Ishikawa (cell line): ENCODE results near the gene BZW2.

ENCODE experiments used
- CEBPB ChIP-seq: IDR thresholded peaks from 2 replicates; pipeline ENCODE4 v1.6.1; 2012
- CREB1 ChIP-seq: IDR thresholded peaks from 2 replicates; pipeline ENCODE4 v1.6.1; 2012; ENCODE audit warnings: low read depth
- EGR1 ChIP-seq: IDR thresholded peaks from 2 replicates; pipeline ENCODE4 v1.6.1; 2012
- EP300 ChIP-seq: IDR thresholded peaks from 2 replicates; pipeline ENCODE4 v1.6.1; 2012; ENCODE audit warnings: borderline replicate concordance
- FOXM1 ChIP-seq: IDR thresholded peaks from 2 replicates; pipeline ENCODE4 v1.6.1; 2012; ENCODE audit warnings: low read depth, borderline replicate concordance
- NFIC ChIP-seq: IDR thresholded peaks from 2 replicates; pipeline ENCODE4 v1.6.1; 2012
- RAD21 ChIP-seq: IDR thresholded peaks from 2 replicates; pipeline ENCODE4 v1.6.1; 2012; ENCODE audit warnings: low read depth
- REST ChIP-seq: IDR thresholded peaks from 2 replicates; pipeline ENCODE4 v1.6.1; 2012; ENCODE audit warnings: low read depth, mild to moderate bottlenecking
- TAF1 ChIP-seq: IDR thresholded peaks from 2 replicates; pipeline ENCODE4 v1.6.1; 2012; ENCODE audit warnings: low read depth, mild to moderate bottlenecking
- TCF12 ChIP-seq: IDR thresholded peaks from 2 replicates; pipeline ENCODE4 v1.6.1; 2012; ENCODE audit warnings: low read depth
- TEAD4 ChIP-seq: IDR thresholded peaks from 2 replicates; pipeline ENCODE4 v1.6.1; 2012
- USF1 ChIP-seq: IDR thresholded peaks from 2 replicates; pipeline ENCODE4 v1.6.1; 2012
- YY1 ChIP-seq: IDR thresholded peaks from 2 replicates; pipeline ENCODE4 v1.6.1; 2012; ENCODE audit warnings: low read depth
- ZBTB7A ChIP-seq: IDR thresholded peaks from 2 replicates; pipeline ENCODE4 v1.6.1; 2012; ENCODE audit warnings: low read depth

The BZW2 gene

GRCh38 chr7:16718111-16718656, 72.2 kb downstream of the BZW2 start:
- no peak for TF ChIP-seq CREB1
- no peak for TF ChIP-seq TAF1
- TF ChIP-seq YY1: no peak
- TF ChIP-seq REST: no peak
- no peak for TF ChIP-seq EP300
- no peak for TF ChIP-seq CEBPB
- TF ChIP-seq TEAD4: no peak

- TF ChIP-seq USF1: no peak
- no peak for TF ChIP-seq TCF12
- TF ChIP-seq CREB1: no peak
- no peak for TF ChIP-seq RAD21
- no peak for TF ChIP-seq NFIC
- no peak for TF ChIP-seq EGR1
- TF ChIP-seq EP300: no peak
- TF ChIP-seq FOXM1: no peak
- TF ChIP-seq REST: no peak
- TF ChIP-seq TEAD4: no peak
Observed at GRCh38 chr7:16719699-16720098, 73.7 kb downstream of the BZW2 start.

GRCh38 chr7:16721541-16721940, 75.6 kb downstream of the BZW2 start:
- TF ChIP-seq YY1: no peak
- no peak for TF ChIP-seq USF1
- no peak for TF ChIP-seq TCF12
- TF ChIP-seq NFIC: no peak

GRCh38 chr7:16724344-16724743, 78.4 kb downstream of the BZW2 start:
- no peak for TF ChIP-seq TAF1
- no peak for TF ChIP-seq EGR1
- TF ChIP-seq REST: no peak
- TF ChIP-seq TCF12: no peak
- TF ChIP-seq ZBTB7A: no peak
- TF ChIP-seq CREB1: no peak
- no peak for TF ChIP-seq RAD21
- no peak for TF ChIP-seq EP300
- TF ChIP-seq FOXM1: no peak
- TF ChIP-seq YY1: no peak

GRCh38 chr7:16726189-16726588, 80.2 kb downstream of the BZW2 start:
- no peak for TF ChIP-seq FOXM1
- TF ChIP-seq CREB1: no peak
- no peak for TF ChIP-seq RAD21
- TF ChIP-seq TCF12: no peak
- no peak for TF ChIP-seq EP300
- no peak for TF ChIP-seq YY1
- TF ChIP-seq REST: no peak
- TF ChIP-seq EGR1: no peak
- no peak for TF ChIP-seq TEAD4
- no peak for TF ChIP-seq NFIC
